Measurements from ENCODE around the gene PTPN11.

Gene PTPN11

GRCh38 chr12:112380663-112381405 is 37.9 kb upstream of the PTPN11 start:
- peak overlapping the region; percentile 67 for H3K4me3 ChIP-seq (ENCODE audit: low read depth, low read length)
- TF ChIP-seq MYC (IDR thresholded peaks at IDR 0.05; ENCODE audit: low read depth, low read length) (no peak), CTCF (IDR thresholded peaks at IDR 0.05; ENCODE audit: low read depth, low read length) (no peak), POLR2A (IDR thresholded peaks at IDR 0.05; ENCODE audit: extremely low read depth, insufficient read length) (no peak)
- TF ChIP-seq, protein P1, sequence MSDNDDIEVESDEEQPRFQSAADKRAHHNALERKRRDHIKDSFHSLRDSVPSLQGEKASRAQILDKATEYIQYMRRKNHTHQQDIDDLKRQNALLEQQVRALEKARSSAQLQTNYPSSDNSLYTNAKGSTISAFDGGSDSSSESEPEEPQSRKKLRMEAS (IDR thresholded peaks at IDR 0.05; ENCODE audit: low read depth, low read length) = no peak
- DNase-seq (ENCODE audit: low read depth) = peak; percentile 25

- TF ChIP-seq MYC (IDR thresholded peaks at IDR 0.05; ENCODE audit: low read depth, low read length) = no peak
- DNase-seq (ENCODE audit: low read depth) = peak; percentile 79
- H3K4me3 ChIP-seq (ENCODE audit: low read depth, low read length) = peak overlapping the region; percentile 67
Observed at GRCh38 chr12:112381406-112381882, 37.3 kb upstream of the PTPN11 start.

DNA sequence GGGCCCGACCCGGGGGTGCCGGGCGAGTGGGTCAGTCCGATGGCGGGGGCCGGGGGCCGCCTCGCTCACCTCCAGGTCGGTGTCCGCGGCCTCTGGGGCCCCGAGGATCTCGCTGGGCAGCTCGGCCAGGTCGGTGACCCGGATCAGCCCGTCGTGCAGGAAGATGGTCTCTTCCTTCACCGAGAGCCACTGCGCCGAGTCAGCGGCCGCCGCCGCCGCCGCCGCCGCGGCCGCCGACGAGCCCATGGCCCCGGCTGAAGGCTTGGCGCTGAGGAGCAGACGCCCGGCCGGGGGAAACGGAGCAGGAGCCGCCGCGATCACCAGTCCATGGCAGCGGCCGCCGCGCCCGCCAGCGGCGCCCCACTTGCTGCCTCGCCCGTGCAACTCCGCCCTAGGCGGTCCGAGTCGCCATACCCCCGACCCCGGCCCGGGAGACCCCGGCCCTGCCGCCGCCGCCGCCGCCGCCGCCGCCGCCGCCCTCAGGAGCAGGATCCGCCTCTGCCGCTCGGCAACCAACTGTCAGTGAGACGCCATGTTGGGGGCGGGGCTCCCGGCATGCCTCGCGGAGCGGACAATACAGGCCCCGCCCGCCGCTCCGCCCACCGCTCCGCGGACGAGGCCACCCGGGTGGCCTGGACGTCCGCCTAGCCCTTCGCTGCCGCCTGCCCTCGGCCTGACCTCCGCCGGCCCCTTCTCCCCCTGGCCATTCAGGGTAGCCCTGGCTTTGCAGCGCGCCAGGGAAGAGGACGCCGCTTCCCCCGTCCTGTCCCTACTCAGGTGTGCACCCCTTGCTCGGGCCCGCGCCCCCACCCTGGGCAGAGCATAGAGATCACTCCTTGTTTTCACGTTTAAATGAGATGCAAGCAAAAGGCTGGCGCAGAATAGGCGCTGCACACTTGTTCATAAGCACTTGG is 36.6 kb upstream of the PTPN11 start, which contains the start of gene HECTD4:
Gene HECTD4 (minus strand): TSS at position 549 of the 914 bp plus-strand sequence. CDS start 303 bp downstream, at position 246.
- peak; percentile 95 for DNase-seq (ENCODE audit: low read depth)
- peak; percentile 57 for TF ChIP-seq MYC (IDR thresholded peaks at IDR 0.05; ENCODE audit: low read depth, low read length)
- TF ChIP-seq, protein P1 (IDR thresholded peaks at IDR 0.05; ENCODE audit: low read depth, low read length) = peak; percentile 71
- TF ChIP-seq POLR2A (IDR thresholded peaks at IDR 0.05; ENCODE audit: extremely low read depth, insufficient read length) = peak; percentile 94
- TF ChIP-seq CTCF (IDR thresholded peaks at IDR 0.05; ENCODE audit: low read depth, low read length) = no peak
- peak within 1 kb of the TSS; percentile 67 for H3K4me3 ChIP-seq (ENCODE audit: low read depth, low read length)

GRCh38 chr12:112382866-112383265 is 35.9 kb upstream of the PTPN11 start:
- TF ChIP-seq MYC (IDR thresholded peaks at IDR 0.05; ENCODE audit: low read depth, low read length) (no peak), CTCF (IDR thresholded peaks at IDR 0.05; ENCODE audit: low read depth, low read length) (no peak), POLR2A (IDR thresholded peaks at IDR 0.05; ENCODE audit: extremely low read depth, insufficient read length) (no peak)
- TF ChIP-seq, protein P1 (IDR thresholded peaks at IDR 0.05; ENCODE audit: low read depth, low read length) = no peak
- peak overlapping the region; percentile 62 for H3K4me3 ChIP-seq (ENCODE audit: low read depth, low read length)
- no peak for DNase-seq (ENCODE audit: low read depth)

DNA sequence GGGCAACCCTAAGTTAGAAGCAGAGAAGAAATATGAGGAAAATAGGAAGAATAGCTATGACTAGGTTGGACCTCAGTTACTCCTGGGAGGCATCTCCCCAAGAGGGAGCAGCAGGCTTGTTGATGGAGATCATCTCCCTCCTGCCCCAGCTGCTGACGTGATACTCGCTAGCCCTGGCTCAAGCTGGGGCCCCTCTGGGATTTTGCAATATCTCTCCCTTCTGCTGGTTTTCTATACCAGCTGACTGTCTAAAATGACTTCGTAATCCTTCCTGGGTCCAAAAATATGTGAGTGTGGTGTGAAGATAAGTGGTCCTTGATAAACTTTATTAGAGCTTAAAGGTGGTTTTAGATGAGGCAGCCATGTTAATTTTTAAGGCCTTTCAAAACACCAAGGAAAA is 32.0 kb upstream of the PTPN11 start:
- peak; percentile 84 for DNase-seq (ENCODE audit: low read depth)
- H3K4me3 ChIP-seq (ENCODE audit: low read depth, low read length) = no peak overlapping the region

More for the DNA sequence above, 32.0 kb upstream of the PTPN11 start:
- TF ChIP-seq, protein P1 (IDR thresholded peaks at IDR 0.05; ENCODE audit: low read depth, low read length) = no peak
- no peak for TF ChIP-seq POLR2A (IDR thresholded peaks at IDR 0.05; ENCODE audit: extremely low read depth, insufficient read length)
- TF ChIP-seq CTCF (IDR thresholded peaks at IDR 0.05; ENCODE audit: low read depth, low read length) = no peak
- no peak for TF ChIP-seq MYC (IDR thresholded peaks at IDR 0.05; ENCODE audit: low read depth, low read length)
